Articular chondrocyte of knee joint (primary cell): Measurements from ENCODE around the gene CRISP3. TPM values are rescaled to one million over a fixed set of nuclear protein-coding genes. Genes with fewer than 3 reads are reported as not detected.

Experiments
- total RNA-seq: library from RNA; depleted of rRNA; stranded (reverse); fragments of >200 nt; gene quantifications from 2 replicates; pipeline ENCODE4 v1.2.3, GENCODE V29; 2012

The CRISP3 gene
- total RNA-seq, result not detected in 2 replicates

GRCh38 chr6:49744259-49744658 is at the start of gene CRISP3:
Gene CRISP3 (minus strand): TSS chr6:49744388. CDS start chr6:49744367, 21 bp downstream.

GRCh38 chr6:49787176-49787575 is 43.0 kb upstream of the CRISP3 start, which contains the start of gene PGK2:
Gene PGK2 (minus strand): TSS chr6:49787285. CDS start chr6:49787187, 98 bp downstream.

GRCh38 chr6:49713346-49713745 is 30.8 kb downstream of the CRISP3 start, which contains the start of gene CRISP2:
Gene CRISP2 (minus strand): TSS chr6:49713543. CDS start chr6:49709196, 4,347 bp downstream.

Other genes with a start within 250 kb of the CRISP3 start
- not detected in 2 replicates for gene GLYATL3, start 244.5 kb downstream of the CRISP3 start, total RNA-seq
- gene C6orf141, start 193.7 kb downstream of the CRISP3 start, total RNA-seq, result not detected in 2 replicates
- gene RHAG, start 107.5 kb downstream of the CRISP3 start, total RNA-seq, result not detected in 2 replicates
- gene CRISP2, start 30.8 kb downstream of the CRISP3 start, total RNA-seq, result not detected in 2 replicates
- not detected in 2 replicates for gene PGK2, start 42.9 kb upstream of the CRISP3 start, total RNA-seq
- not detected in 2 replicates for gene CRISP1, start 122.1 kb upstream of the CRISP3 start, total RNA-seq
- gene DEFB114, start 219.8 kb upstream of the CRISP3 start, total RNA-seq, result not detected in 2 replicates
- not detected in 2 replicates for gene DEFB113, start 225.2 kb upstream of the CRISP3 start, total RNA-seq